ENCODE data around the gene IL36G. TPM values are rescaled to one million over a fixed set of nuclear protein-coding genes. Genes with fewer than 3 reads are reported as not detected.

IL36G gene
- total and polyA plus RNA-seq, 9 of the 15 experiments (the other 6 are each of a cell fraction or from before 2014, with no cell fraction given) = not detected

DNA sequence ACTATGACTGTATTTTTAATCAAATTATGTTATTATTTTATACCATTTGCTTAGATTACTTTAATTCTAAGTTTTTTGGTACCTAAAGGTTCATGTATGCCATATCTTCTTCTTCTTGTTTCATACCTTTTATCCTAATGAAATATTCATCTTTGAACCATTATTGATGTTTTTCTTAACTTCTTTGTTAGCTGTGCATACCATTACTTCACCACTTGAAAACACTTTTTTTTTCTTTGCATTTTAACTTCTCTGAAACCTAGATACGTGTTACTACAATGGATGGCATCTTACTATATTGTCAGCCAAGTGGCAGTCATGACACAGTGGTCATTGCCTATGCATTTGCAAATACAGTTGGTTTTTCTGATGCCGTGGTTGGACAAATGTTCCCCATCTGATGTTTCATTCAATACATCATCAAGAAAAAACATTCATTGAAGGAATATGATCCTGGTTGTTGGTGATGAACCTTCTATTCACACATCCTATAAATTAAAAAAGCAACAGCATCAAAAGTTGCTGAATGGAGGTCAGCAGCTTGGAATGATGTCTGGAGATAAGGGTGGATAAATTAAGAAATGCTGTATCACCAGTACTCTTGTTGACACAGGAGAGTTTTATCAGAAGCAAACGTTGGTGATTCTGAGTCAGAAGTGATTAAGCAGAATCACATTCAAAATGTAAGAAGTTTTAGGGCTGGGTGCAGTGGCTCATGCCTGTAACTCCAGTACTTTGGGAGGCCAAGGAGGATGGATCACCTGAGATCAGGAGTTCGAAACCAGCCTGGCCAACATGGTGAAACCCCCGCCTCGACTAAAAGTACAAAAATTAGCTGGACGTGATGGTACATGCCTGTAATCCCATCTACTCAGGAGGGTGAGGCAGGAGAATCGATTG lies 34.9 kb downstream of the IL36G start (continued):
- TF ChIP-seq, protein P1, sequence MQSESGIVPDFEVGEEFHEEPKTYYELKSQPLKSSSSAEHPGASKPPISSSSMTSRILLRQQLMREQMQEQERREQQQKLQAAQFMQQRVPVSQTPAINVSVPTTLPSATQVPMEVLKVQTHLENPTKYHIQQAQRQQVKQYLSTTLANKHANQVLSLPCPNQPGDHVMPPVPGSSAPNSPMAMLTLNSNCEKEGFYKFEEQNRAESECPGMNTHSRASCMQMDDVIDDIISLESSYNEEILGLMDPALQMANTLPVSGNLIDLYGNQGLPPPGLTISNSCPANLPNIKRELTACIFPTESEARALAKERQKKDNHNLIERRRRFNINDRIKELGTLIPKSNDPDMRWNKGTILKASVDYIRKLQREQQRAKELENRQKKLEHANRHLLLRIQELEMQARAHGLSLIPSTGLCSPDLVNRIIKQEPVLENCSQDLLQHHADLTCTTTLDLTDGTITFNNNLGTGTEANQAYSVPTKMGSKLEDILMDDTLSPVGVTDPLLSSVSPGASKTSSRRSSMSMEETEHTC (IDR thresholded peaks at IDR 0.05) = peak; percentile 81
- no peak for TF ChIP-seq ZBTB33 (CRISPR knock-in tag; IDR thresholded peaks at IDR 0.05)
- TF ChIP-seq CTBP1 (IDR thresholded peaks at IDR 0.05; ENCODE audit: borderline replicate concordance) = peak; percentile 89; the same call in 1 of the 2 replicates
- TF ChIP-seq NFE2L1 (tag; IDR thresholded peaks at IDR 0.05; ENCODE audit: borderline replicate concordance, low read depth) = peak; percentile 15; the same call in 1 of the 2 replicates
- TF ChIP-seq, protein P2, sequence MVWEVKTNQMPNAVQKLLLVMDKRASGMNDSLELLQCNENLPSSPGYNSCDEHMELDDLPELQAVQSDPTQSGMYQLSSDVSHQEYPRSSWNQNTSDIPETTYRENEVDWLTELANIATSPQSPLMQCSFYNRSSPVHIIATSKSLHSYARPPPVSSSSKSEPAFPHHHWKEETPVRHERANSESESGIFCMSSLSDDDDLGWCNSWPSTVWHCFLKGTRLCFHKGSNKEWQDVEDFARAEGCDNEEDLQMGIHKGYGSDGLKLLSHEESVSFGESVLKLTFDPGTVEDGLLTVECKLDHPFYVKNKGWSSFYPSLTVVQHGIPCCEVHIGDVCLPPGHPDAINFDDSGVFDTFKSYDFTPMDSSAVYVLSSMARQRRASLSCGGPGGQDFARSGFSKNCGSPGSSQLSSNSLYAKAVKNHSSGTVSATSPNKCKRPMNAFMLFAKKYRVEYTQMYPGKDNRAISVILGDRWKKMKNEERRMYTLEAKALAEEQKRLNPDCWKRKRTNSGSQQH (CRISPR knock-in tag; IDR thresholded peaks at IDR 0.05) = 0 out of 2 replicates have a peak, but pooled peaks have one; percentile 32
- peak; percentile 89 for TF ChIP-seq MEF2A (IDR thresholded peaks at IDR 0.05; ENCODE audit: control insufficient read depth, low read depth, low read length)
- peak; percentile 83 for TF ChIP-seq GATA2 (CRISPR knock-in tag; IDR thresholded peaks at IDR 0.05)
- TF ChIP-seq SMAD2 (IDR thresholded peaks at IDR 0.05; ENCODE audit: low read depth, low read length) = no peak
- TF ChIP-seq STAT5A (IDR thresholded peaks at IDR 0.05; ENCODE audit: borderline replicate concordance, low read length) = peak; percentile 89
- no peak for TF ChIP-seq ZNF324 (CRISPR knock-in tag; IDR thresholded peaks at IDR 0.05)
- TF ChIP-seq SNRNP70 (optimal IDR thresholded peaks at IDR 0.05; ENCODE audit: low read depth, low read length) = no peak
- TF ChIP-seq, protein P3, sequence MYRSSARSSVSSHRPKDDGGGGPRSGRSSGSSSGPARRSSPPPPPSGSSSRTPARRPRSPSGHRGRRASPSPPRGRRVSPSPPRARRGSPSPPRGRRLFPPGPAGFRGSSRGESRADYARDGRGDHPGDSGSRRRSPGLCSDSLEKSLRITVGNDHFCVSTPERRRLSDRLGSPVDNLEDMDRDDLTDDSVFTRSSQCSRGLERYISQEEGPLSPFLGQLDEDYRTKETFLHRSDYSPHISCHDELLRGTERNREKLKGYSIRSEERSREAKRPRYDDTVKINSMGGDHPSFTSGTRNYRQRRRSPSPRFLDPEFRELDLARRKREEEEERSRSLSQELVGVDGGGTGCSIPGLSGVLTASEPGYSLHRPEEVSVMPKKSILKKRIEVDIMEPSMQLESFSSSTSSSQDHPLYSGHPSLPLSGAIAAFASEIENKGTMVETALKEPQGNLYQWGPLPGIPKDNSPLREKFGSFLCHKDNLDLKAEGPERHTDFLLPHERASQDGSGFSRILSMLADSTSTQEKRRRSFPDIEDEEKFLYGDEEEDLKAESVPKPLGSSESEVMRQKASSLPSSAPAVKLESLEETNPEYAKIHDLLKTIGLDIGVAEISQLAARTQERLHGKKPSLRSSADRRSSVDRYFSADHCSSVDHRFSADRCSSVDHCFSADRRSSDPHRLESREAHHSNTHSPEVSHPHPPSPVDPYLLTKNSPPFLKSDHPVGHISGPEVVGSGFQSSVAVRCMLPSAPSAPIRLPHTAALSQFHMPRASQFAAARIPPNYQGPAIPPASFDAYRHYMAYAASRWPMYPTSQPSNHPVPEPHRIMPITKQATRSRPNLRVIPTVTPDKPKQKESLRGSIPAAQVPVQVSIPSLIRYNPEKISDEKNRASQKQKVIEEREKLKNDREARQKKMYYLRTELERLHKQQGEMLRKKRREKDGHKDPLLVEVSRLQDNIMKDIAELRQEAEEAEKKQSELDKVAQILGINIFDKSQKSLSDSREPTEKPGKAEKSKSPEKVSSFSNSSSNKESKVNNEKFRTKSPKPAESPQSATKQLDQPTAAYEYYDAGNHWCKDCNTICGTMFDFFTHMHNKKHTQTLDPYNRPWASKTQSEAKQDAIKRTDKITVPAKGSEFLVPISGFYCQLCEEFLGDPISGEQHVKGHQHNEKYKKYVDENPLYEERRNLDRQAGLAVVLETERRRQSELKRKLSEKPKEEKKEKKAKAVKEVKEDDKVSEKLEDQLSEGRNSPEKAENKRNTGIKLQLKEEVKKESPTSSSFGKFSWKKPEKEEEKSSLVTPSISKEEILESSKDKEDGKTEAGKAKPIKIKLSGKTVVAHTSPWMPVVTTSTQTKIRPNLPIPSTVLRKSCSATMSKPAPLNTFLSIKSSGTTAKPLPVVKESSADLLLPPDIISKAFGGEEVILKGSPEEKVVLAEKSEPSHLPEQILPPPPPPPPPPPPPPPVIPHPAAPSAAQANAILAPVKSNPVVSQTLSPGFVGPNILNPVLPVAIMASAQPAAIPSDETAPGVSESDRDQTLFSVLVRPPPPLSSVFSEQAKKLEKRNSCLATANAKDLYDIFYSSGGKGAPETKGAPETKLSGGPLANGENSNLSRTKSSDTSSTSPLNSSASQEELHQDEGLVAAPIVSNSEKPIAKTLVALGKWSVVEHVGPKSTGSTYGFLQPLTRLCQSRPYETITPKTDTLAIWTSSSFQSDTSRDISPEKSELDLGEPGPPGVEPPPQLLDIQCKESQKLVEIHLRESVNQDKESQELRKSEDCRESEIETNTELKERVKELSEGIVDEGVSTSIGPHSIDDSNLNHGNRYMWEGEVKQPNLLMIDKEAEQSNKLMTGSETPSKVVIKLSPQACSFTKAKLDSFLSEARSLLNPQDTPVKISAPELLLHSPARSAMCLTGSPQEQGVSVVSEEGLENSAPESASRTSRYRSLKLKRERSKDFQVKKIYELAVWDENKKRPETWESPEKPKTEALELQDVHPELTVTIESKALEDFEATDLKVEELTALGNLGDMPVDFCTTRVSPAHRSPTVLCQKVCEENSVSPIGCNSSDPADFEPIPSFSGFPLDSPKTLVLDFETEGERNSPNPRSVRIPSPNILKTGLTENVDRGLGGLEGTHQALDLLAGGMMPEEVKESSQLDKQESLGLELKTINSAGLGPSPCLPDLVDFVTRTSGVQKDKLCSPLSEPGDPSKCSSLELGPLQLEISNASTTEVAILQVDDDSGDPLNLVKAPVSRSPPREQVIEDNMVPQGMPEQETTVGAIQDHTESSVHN (IDR thresholded peaks at IDR 0.05; ENCODE audit: borderline replicate concordance in 1 of 2, low read depth in 1 of 2) = peak in 1 of 2 experiments; percentile 86; a peak in 3 of 4 replicates
- TF ChIP-seq MTA3 (IDR thresholded peaks at IDR 0.05; ENCODE audit: borderline replicate concordance) = peak; percentile 88

All from K562 (cell line).